Urothelium cell line (cell line): ENCODE measurements around the gene DLX3.

Experiments used
- DNase-seq: peaks from one replicate; pipeline ENCODE4 v3.0.0; 2011; ENCODE audit warnings: low spot score, mixed read lengths
- FAIRE-seq: peaks from 2 replicates; lab custom pipeline; 2011; peaks lifted over from hg19 to GRCh38; lab: Jason Lieb, UNC

DLX3 gene

GRCh38 chr17:49993423-49994060, 1.5 kb downstream of the DLX3 start:
- DNase-seq (no peak), FAIRE-seq (no peak)

GRCh38 chr17:49992933-49993422, 2.0 kb downstream of the DLX3 start:
- no peak for DNase-seq
- no peak for FAIRE-seq

- FAIRE-seq = peak; percentile 94
- DNase-seq = no peak
Measured at GRCh38 chr17:49992191-49992932, 2.7 kb downstream of the DLX3 start.

- no peak for FAIRE-seq
Measured at GRCh38 chr17:49991409-49991808, 3.6 kb downstream of the DLX3 start.

GRCh38 chr17:49990921-49991320, 4.1 kb downstream of the DLX3 start:
- DNase-seq (no peak), FAIRE-seq (no peak)

More at GRCh38 chr17:49991409-49991808, 3.6 kb downstream of the DLX3 start:
- no peak for DNase-seq

- DNase-seq (no peak), FAIRE-seq (peak; percentile 65)
Measured at GRCh38 chr17:49990331-49990730, 4.7 kb downstream of the DLX3 start.

GRCh38 chr17:49989518-49989880, 5.5 kb downstream of the DLX3 start:
- no peak for FAIRE-seq

GRCh38 chr17:49987681-49988441, 7.2 kb downstream of the DLX3 start:
- FAIRE-seq = no peak

More at GRCh38 chr17:49989518-49989880, 5.5 kb downstream of the DLX3 start:
- no peak for DNase-seq

GRCh38 chr17:49987290-49987585, 7.8 kb downstream of the DLX3 start:
- no peak for FAIRE-seq
- DNase-seq = no peak

More at GRCh38 chr17:49987681-49988441, 7.2 kb downstream of the DLX3 start:
- peak; percentile 51 for DNase-seq

- peak; percentile 50 for FAIRE-seq
Measured at GRCh38 chr17:49986396-49987289, 8.4 kb downstream of the DLX3 start.

GRCh38 chr17:49985310-49985990, 9.6 kb downstream of the DLX3 start:
- FAIRE-seq (no peak), DNase-seq (no peak)

More at GRCh38 chr17:49986396-49987289, 8.4 kb downstream of the DLX3 start:
- DNase-seq = no peak

GRCh38 chr17:49984776-49985175, 10.2 kb downstream of the DLX3 start:
- DNase-seq (no peak), FAIRE-seq (no peak)

GRCh38 chr17:49984283-49984682, 10.7 kb downstream of the DLX3 start:
- DNase-seq (no peak), FAIRE-seq (peak; percentile 96)

- FAIRE-seq = no peak
Measured at GRCh38 chr17:49980703-49981197, 14.3 kb downstream of the DLX3 start.

GRCh38 chr17:49979748-49980479, 15.1 kb downstream of the DLX3 start:
- no peak for DNase-seq

More at GRCh38 chr17:49980703-49981197, 14.3 kb downstream of the DLX3 start:
- DNase-seq = no peak

GRCh38 chr17:49978501-49978900, 16.5 kb downstream of the DLX3 start:
- DNase-seq = no peak
- FAIRE-seq = no peak

More at GRCh38 chr17:49979748-49980479, 15.1 kb downstream of the DLX3 start:
- peak; percentile 23 for FAIRE-seq

GRCh38 chr17:49977463-49978389, 17.3 kb downstream of the DLX3 start:
- DNase-seq = no peak
- no peak for FAIRE-seq

GRCh38 chr17:49976828-49977202, 18.2 kb downstream of the DLX3 start:
- no peak for FAIRE-seq
- DNase-seq = no peak
